GM12878 (cell line): ENCODE measurements around the gene LEF1. TPM values are rescaled to one million over a fixed set of nuclear protein-coding genes. Genes with fewer than 3 reads are reported as not detected.

ENCODE experiments used
- ASH2L ChIP-seq: fragments of 300-600, 200-600 bp; sonication (generic); IDR thresholded peaks from 2 replicates; pipeline ENCODE4 v1.6.1; 2017; ENCODE audit warnings: low read depth, mild to moderate bottlenecking, borderline replicate concordance
- BACH1 ChIP-seq: fragments of 450-650 bp; IDR thresholded peaks from 2 replicates; pipeline ENCODE4 v1.6.1; 2017; ENCODE audit warnings: mild to moderate bottlenecking, borderline replicate concordance
- ESRRA ChIP-seq: IDR thresholded peaks from 2 replicates; pipeline ENCODE4 v1.6.1; 2012; ENCODE audit warnings: mild to moderate bottlenecking, low read length, improper control_type of control experiment
- FOS ChIP-seq: IDR thresholded peaks from 3 replicates; pipeline ENCODE4 v1.6.1; 2011; ENCODE audit warnings: borderline replicate concordance; ENCODE audit not compliant: insufficient read length; ENCODE audit errors: extremely low read depth
- FOXK2 ChIP-seq: fragments of 450-650 bp; IDR thresholded peaks from 2 replicates; pipeline ENCODE4 v1.6.1; 2017; ENCODE audit warnings: mild to moderate bottlenecking, moderate library complexity
- PML ChIP-seq: IDR thresholded peaks from 2 replicates; pipeline ENCODE4 v1.6.1; 2012; ENCODE audit warnings: low read length, inconsistent platforms
- POLR2A ChIP-seq: IDR thresholded peaks from 2 replicates; pipeline ENCODE4 v1.6.1; 2011; ENCODE audit warnings: low read depth, mild to moderate bottlenecking, low read length
- POU2F2 ChIP-seq: IDR thresholded peaks from 3 replicates; pipeline ENCODE4 v1.6.1; 2011; ENCODE audit warnings: low read depth, mild to moderate bottlenecking, low read length, borderline replicate concordance
- ZNF24 ChIP-seq: fragments of 450-650 bp; IDR thresholded peaks from 2 replicates; pipeline ENCODE4 v1.6.1; 2017; ENCODE audit warnings: antibody characterized with exemption, mild to moderate bottlenecking
- polyA plus RNA-seq, 11 experiments: library from polyadenylated mRNA; depleted of rRNA in 4 of 11; unstranded in 6 of 11; stranded (reverse) in 5 of 11; fragments of >200 nt; fragmentation: Nextera tagmentation in 4 of 11; fragmentation: Illumina TruSeq in 1 of 11; extraction: Ambion mirVana in 4 of 11; extraction: Trizol in 1 of 11; gene quantifications; 1 replicate in 1 of 11; 2 replicates in 10 of 11; pipeline versions ENCODE4 v1.2.1 to v1.2.3, GENCODE V29; 2011 to 2016; ENCODE audit warnings: inconsistent platforms in 2 of 11, missing spikeins in 2 of 11, low read depth in 1 of 11
- total RNA-seq, 4 experiments: library from RNA; depleted of rRNA in 3 of 4; stranded (reverse); fragments of >200 nt in 3 of 4; fragmentation: Illumina TruSeq in 1 of 4; extraction: Trizol in 1 of 4; gene quantifications; 2 replicates each; pipeline versions ENCODE4 v1.2.1 to v1.2.3, GENCODE V29; 2013 to 2021
- TF ChIP-seq, protein P1 (sequence below): fragments of 450-650 bp; formaldehyde crosslinking; IDR thresholded peaks from 2 replicates; pipeline ENCODE4 v1.5.0; 2022; ENCODE audit warnings: mild to moderate bottlenecking, missing genetic modification characterization
- TF ChIP-seq, protein P2 (sequence below): fragments of 450-650 bp; formaldehyde crosslinking; IDR thresholded peaks from 2 replicates; pipeline ENCODE4 v1.4.0; 2020; ENCODE audit warnings: mild to moderate bottlenecking, moderate library complexity
- TF ChIP-seq, protein P3 (sequence below): fragments of 450-650 bp; IDR thresholded peaks from 2 replicates; pipeline ENCODE4 v1.6.1; 2017; ENCODE audit warnings: mild to moderate bottlenecking, moderate library complexity
- TF ChIP-seq, protein P4 (sequence below), 3 experiments: IDR thresholded peaks in 2 of 3; conservative IDR thresholded peaks in 1 of 3; 2 replicates each; pipeline ENCODE4 v1.5.1; 2011; ENCODE audit warnings: low read depth in 3 of 3, low read length in 3 of 3, mild to moderate bottlenecking in 3 of 3, control low read depth in 2 of 3, moderate library complexity in 2 of 3, inconsistent platforms in 1 of 3, mixed read lengths in 1 of 3; ENCODE audit not compliant: control insufficient read depth in 2 of 3, insufficient read depth in 1 of 3; ENCODE audit errors: extremely low read depth in 1 of 3
- TF ChIP-seq, protein P5 (sequence below): fragments of 450-650 bp; IDR thresholded peaks from 2 replicates; pipeline ENCODE4 v1.6.1; 2014; ENCODE audit warnings: mild to moderate bottlenecking

LEF1 gene
- total and polyA plus RNA-seq, 10 of the 15 experiments (the other 5 are each of a cell fraction or from before 2014, with no cell fraction given), result 10.2 to 38.1 (median 19.5) TPM

DNA sequence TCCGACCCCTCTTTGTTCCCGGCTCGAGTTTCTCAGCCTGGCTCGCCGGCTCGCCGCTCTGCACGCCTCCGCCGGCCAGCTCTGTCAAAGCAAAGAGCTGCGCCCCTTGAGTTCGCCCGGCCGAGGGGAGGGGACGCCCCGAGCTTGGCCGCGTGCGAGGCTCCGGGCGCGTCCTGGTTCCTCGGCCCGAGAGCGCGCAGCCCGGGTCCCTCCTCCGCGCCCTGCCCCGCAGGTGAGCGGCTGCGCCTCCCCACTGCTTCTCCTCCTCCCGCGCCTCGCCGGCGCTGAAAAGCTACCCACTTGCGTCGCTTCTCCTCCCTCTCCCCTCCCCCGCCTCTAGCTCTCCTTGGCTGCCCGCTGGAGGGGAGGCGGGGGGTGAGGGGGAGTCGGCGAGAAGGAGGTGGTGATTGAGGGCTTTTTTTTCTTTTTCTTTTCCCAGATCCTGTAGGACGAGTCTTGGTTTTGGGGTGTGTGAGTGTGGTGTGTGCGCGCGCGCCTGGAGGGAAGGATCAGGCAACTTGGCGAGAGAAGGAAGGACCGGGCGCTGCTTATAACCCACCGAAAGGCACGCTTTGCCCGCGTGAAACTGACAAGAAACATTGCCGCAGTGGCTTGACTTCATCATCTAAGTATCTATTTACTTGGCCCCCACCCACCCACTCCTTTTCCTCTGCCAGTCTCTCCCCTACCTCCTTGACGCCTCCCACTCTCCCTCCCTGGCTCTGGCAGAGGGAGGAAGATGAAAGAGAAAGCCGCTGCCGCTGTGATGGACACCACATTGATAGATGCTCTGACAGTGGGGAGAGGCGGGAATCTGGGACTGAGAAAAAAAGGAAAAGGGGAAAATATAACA is at the start of gene LEF1 (continued):
- TF ChIP-seq, protein P1, sequence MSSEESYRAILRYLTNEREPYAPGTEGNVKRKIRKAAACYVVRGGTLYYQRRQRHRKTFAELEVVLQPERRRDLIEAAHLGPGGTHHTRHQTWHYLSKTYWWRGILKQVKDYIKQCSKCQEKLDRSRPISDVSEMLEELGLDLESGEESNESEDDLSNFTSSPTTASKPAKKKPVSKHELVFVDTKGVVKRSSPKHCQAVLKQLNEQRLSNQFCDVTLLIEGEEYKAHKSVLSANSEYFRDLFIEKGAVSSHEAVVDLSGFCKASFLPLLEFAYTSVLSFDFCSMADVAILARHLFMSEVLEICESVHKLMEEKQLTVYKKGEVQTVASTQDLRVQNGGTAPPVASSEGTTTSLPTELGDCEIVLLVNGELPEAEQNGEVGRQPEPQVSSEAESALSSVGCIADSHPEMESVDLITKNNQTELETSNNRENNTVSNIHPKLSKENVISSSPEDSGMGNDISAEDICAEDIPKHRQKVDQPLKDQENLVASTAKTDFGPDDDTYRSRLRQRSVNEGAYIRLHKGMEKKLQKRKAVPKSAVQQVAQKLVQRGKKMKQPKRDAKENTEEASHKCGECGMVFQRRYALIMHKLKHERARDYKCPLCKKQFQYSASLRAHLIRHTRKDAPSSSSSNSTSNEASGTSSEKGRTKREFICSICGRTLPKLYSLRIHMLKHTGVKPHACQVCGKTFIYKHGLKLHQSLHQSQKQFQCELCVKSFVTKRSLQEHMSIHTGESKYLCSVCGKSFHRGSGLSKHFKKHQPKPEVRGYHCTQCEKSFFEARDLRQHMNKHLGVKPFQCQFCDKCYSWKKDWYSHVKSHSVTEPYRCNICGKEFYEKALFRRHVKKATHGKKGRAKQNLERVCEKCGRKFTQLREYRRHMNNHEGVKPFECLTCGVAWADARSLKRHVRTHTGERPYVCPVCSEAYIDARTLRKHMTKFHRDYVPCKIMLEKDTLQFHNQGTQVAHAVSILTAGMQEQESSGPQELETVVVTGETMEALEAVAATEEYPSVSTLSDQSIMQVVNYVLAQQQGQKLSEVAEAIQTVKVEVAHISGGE (CRISPR knock-in tag), result no peak
- TF ChIP-seq POU2F2 (no peak), ESRRA (no peak), FOXK2 (no peak), FOS (no peak), ASH2L (no peak), BACH1 (no peak), PML (no peak), ZNF24 (no peak), POLR2A (peak; percentile 54)
- TF ChIP-seq, protein P2, sequence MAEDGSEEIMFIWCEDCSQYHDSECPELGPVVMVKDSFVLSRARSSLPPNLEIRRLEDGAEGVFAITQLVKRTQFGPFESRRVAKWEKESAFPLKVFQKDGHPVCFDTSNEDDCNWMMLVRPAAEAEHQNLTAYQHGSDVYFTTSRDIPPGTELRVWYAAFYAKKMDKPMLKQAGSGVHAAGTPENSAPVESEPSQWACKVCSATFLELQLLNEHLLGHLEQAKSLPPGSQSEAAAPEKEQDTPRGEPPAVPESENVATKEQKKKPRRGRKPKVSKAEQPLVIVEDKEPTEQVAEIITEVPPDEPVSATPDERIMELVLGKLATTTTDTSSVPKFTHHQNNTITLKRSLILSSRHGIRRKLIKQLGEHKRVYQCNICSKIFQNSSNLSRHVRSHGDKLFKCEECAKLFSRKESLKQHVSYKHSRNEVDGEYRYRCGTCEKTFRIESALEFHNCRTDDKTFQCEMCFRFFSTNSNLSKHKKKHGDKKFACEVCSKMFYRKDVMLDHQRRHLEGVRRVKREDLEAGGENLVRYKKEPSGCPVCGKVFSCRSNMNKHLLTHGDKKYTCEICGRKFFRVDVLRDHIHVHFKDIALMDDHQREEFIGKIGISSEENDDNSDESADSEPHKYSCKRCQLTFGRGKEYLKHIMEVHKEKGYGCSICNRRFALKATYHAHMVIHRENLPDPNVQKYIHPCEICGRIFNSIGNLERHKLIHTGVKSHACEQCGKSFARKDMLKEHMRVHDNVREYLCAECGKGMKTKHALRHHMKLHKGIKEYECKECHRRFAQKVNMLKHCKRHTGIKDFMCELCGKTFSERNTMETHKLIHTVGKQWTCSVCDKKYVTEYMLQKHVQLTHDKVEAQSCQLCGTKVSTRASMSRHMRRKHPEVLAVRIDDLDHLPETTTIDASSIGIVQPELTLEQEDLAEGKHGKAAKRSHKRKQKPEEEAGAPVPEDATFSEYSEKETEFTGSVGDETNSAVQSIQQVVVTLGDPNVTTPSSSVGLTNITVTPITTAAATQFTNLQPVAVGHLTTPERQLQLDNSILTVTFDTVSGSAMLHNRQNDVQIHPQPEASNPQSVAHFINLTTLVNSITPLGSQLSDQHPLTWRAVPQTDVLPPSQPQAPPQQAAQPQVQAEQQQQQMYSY (CRISPR knock-in tag), result no peak
- TF ChIP-seq, protein P3, sequence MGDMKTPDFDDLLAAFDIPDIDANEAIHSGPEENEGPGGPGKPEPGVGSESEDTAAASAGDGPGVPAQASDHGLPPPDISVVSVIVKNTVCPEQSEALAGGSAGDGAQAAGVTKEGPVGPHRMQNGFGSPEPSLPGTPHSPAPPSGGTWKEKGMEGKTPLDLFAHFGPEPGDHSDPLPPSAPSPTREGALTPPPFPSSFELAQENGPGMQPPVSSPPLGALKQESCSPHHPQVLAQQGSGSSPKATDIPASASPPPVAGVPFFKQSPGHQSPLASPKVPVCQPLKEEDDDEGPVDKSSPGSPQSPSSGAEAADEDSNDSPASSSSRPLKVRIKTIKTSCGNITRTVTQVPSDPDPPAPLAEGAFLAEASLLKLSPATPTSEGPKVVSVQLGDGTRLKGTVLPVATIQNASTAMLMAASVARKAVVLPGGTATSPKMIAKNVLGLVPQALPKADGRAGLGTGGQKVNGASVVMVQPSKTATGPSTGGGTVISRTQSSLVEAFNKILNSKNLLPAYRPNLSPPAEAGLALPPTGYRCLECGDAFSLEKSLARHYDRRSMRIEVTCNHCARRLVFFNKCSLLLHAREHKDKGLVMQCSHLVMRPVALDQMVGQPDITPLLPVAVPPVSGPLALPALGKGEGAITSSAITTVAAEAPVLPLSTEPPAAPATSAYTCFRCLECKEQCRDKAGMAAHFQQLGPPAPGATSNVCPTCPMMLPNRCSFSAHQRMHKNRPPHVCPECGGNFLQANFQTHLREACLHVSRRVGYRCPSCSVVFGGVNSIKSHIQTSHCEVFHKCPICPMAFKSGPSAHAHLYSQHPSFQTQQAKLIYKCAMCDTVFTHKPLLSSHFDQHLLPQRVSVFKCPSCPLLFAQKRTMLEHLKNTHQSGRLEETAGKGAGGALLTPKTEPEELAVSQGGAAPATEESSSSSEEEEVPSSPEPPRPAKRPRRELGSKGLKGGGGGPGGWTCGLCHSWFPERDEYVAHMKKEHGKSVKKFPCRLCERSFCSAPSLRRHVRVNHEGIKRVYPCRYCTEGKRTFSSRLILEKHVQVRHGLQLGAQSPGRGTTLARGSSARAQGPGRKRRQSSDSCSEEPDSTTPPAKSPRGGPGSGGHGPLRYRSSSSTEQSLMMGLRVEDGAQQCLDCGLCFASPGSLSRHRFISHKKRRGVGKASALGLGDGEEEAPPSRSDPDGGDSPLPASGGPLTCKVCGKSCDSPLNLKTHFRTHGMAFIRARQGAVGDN, result 0 out of 2 replicates have a peak, but pooled peaks have one; percentile 27
- TF ChIP-seq, protein P4, sequence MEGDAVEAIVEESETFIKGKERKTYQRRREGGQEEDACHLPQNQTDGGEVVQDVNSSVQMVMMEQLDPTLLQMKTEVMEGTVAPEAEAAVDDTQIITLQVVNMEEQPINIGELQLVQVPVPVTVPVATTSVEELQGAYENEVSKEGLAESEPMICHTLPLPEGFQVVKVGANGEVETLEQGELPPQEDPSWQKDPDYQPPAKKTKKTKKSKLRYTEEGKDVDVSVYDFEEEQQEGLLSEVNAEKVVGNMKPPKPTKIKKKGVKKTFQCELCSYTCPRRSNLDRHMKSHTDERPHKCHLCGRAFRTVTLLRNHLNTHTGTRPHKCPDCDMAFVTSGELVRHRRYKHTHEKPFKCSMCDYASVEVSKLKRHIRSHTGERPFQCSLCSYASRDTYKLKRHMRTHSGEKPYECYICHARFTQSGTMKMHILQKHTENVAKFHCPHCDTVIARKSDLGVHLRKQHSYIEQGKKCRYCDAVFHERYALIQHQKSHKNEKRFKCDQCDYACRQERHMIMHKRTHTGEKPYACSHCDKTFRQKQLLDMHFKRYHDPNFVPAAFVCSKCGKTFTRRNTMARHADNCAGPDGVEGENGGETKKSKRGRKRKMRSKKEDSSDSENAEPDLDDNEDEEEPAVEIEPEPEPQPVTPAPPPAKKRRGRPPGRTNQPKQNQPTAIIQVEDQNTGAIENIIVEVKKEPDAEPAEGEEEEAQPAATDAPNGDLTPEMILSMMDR (IDR thresholded peaks at IDR 0.05 in 2 of 3, conservative IDR thresholded peaks at IDR 0.05 in 1 of 3; ENCODE audit: control insufficient read depth in 2 of 3, extremely low read depth in 1 of 3, insufficient read depth in 1 of 3, low read depth in 3 of 3, low read length in 3 of 3), result no peak
- TF ChIP-seq, protein P5, sequence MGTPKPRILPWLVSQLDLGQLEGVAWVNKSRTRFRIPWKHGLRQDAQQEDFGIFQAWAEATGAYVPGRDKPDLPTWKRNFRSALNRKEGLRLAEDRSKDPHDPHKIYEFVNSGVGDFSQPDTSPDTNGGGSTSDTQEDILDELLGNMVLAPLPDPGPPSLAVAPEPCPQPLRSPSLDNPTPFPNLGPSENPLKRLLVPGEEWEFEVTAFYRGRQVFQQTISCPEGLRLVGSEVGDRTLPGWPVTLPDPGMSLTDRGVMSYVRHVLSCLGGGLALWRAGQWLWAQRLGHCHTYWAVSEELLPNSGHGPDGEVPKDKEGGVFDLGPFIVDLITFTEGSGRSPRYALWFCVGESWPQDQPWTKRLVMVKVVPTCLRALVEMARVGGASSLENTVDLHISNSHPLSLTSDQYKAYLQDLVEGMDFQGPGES, result no peak
